Body of pancreas (tissue), 4 donors: ENCODE results near the gene FAM107B.

ENCODE experiments used
- CTCF ChIP-seq, 7 experiments: fragments of 450-650 bp in 4 of 7; fragments of 200-600 bp in 3 of 7; sonication (generic) in 3 of 7; IDR thresholded peaks; one replicate each; pipeline ENCODE4 v1.5.1; 2016 to 2019; ENCODE audit warnings: antibody characterized with exemption in 7 of 7
- POLR2A ChIP-seq, 3 donors: fragments of 450-650 bp; IDR thresholded peaks; one replicate each; pipeline ENCODE4 v1.6.1; 2016; ENCODE audit warnings: antibody characterized with exemption in 3 of 3, mild to moderate bottlenecking in 2 of 3

- TF ChIP-seq CTCF (IDR thresholded peaks at IDR 0.05), result no peak
- no peak for TF ChIP-seq POLR2A (IDR thresholded peaks at IDR 0.05)
Observed at GRCh38 chr10:14621037-14621436, 153.7 kb downstream of the FAM107B start.
